AG09309 (cell line): ENCODE data around the gene HM13.

Experiments
- DNase-seq: peaks from one replicate; pipeline ENCODE4 v3.0.0-alpha.2; 2010; ENCODE audit warnings: low read depth
- H3K4me3 ChIP-seq: 2 replicates; pipeline ENCODE4 v1.5.1; 2011; ENCODE audit warnings: mild to moderate bottlenecking, low read depth, low read length, moderate library complexity; ENCODE audit not compliant: control insufficient read depth
- CTCF ChIP-seq: IDR thresholded peaks from 2 replicates; pipeline ENCODE4 v1.5.1; 2011; ENCODE audit warnings: mild to moderate bottlenecking, low read depth, low read length, inconsistent platforms; ENCODE audit not compliant: insufficient read depth, control insufficient read depth; ENCODE audit errors: missing control alignments

HM13 gene

GRCh38 chr20:31615416-31615815 is 101.2 kb downstream of the HM13 start:
- no peak for TF ChIP-seq CTCF
- no peak overlapping the region for H3K4me3 ChIP-seq
- no peak for DNase-seq

GRCh38 chr20:31617432-31618104 is 103.3 kb downstream of the HM13 start:
- no peak for DNase-seq
- TF ChIP-seq CTCF: no peak
- no peak overlapping the region for H3K4me3 ChIP-seq
